Activated T-cell treated with anti-CD3 and anti-CD28 coated beads, Interleukin-2, amount 50 U/mL, for 1 hour (primary cell): Measurements from ENCODE around the gene ADGRL3.

Experiments
- DNase-seq: peaks from one replicate; pipeline ENCODE4 v3.0.0-alpha.2; 2020

ADGRL3 gene

GRCh38 chr4:61200187-61200915, at the start of gene ADGRL3:
Gene ADGRL3 (plus strand): TSS chr4:61200326.
- no peak for DNase-seq

GRCh38 chr4:61152433-61152832, 47.7 kb upstream of the ADGRL3 start:
- no peak for DNase-seq

GRCh38 chr4:61160478-61160877, 39.6 kb upstream of the ADGRL3 start:
- no peak for DNase-seq

- DNase-seq: no peak
These were observed 38.0 kb upstream of the ADGRL3 start for GRCh38 chr4:61162116-61162515.

- DNase-seq: no peak
These were observed 26.3 kb upstream of the ADGRL3 start for GRCh38 chr4:61173799-61174198.

GRCh38 chr4:61175495-61175894, 24.6 kb upstream of the ADGRL3 start:
- DNase-seq: no peak

- DNase-seq: no peak
These were observed 22.8 kb upstream of the ADGRL3 start for GRCh38 chr4:61177367-61177766.

GRCh38 chr4:61180405-61180804, 19.7 kb upstream of the ADGRL3 start:
- no peak for DNase-seq

GRCh38 chr4:61182915-61183314, 17.2 kb upstream of the ADGRL3 start:
- no peak for DNase-seq

GRCh38 chr4:61185288-61185687, 14.8 kb upstream of the ADGRL3 start:
- DNase-seq: no peak

GRCh38 chr4:61192392-61192791, 7.7 kb upstream of the ADGRL3 start:
- DNase-seq: no peak

- DNase-seq: no peak
These were observed 6.3 kb upstream of the ADGRL3 start for GRCh38 chr4:61193863-61194262.

GRCh38 chr4:61194571-61194970, 5.6 kb upstream of the ADGRL3 start:
- no peak for DNase-seq

GRCh38 chr4:61195101-61195500, 5.0 kb upstream of the ADGRL3 start:
- DNase-seq: no peak

GRCh38 chr4:61198686-61199085, 1.4 kb upstream of the ADGRL3 start:
- no peak for DNase-seq

GRCh38 chr4:61199873-61200186, 296 bp upstream of the ADGRL3 start:
- DNase-seq: no peak

GRCh38 chr4:61200916-61201526, 895 bp downstream of the ADGRL3 start:
- DNase-seq: no peak

- no peak for DNase-seq
These were observed 1.4 kb downstream of the ADGRL3 start for GRCh38 chr4:61201561-61201960.

GRCh38 chr4:61201961-61202637, 2.0 kb downstream of the ADGRL3 start:
- DNase-seq: no peak

GRCh38 chr4:61202638-61203435, 2.7 kb downstream of the ADGRL3 start:
- DNase-seq: no peak

- DNase-seq: no peak
These were observed 3.3 kb downstream of the ADGRL3 start for GRCh38 chr4:61203436-61203790.

- no peak for DNase-seq
These were observed 4.4 kb downstream of the ADGRL3 start for GRCh38 chr4:61204353-61205060.

- no peak for DNase-seq
These were observed 4.9 kb downstream of the ADGRL3 start for GRCh38 chr4:61205066-61205465.
